Testis (tissue), 2 donors: ENCODE data around the gene CBLC.

Source experiments
- CTCF ChIP-seq, 3 experiments: fragments of 450-650 bp in 2 of 3; fragments of 200-600 bp in 1 of 3; sonication (generic) in 1 of 3; IDR thresholded peaks; one replicate each; pipeline ENCODE4 v1.5.1; 2016 to 2019; ENCODE audit warnings: antibody characterized with exemption in 3 of 3, mild to moderate bottlenecking in 2 of 3, moderate library complexity in 1 of 3
- POLR2A ChIP-seq: fragments of 450-650 bp; IDR thresholded peaks from one replicate; pipeline ENCODE4 v1.6.1; 2017; ENCODE audit warnings: antibody characterized with exemption, mild to moderate bottlenecking, moderate library complexity

GRCh38 chr19:44747739-44748425 is 29.8 kb upstream of the CBLC start:
- TF ChIP-seq CTCF (IDR thresholded peaks at IDR 0.05) (no peak), POLR2A (no peak)
